NCI-H146 treated with DMSO at 0.1 percent for 48 hours (cell line): ENCODE measurements around the gene ACBD6.
A peak's percentile ranks its signal among the peaks of the same experiment; 100 is the strongest.
"Not testable (repeated sequence)": the region's sequence is repeated elsewhere in the genome, so short reads cannot be mapped to it uniquely, and the experiment has no call there.

Source experiments
- DNase-seq: peaks from one replicate; lab custom pipeline; 2025; ENCODE audit not compliant: unreplicated experiment; lab: John Stamatoyannopoulos, UW

ACBD6 gene

GRCh38 chr1:180502361-180503279 lies at the start of gene ACBD6:
Gene ACBD6 (minus strand): TSS chr1:180502577. CDS start chr1:180502266, 311 bp downstream.
- peak; percentile 82 for DNase-seq

GRCh38 chr1:180551997-180552396 lies 49.6 kb upstream of the ACBD6 start:
- DNase-seq: no peak

- no peak for DNase-seq
Measured at GRCh38 chr1:180550241-180550640, 47.9 kb upstream of the ACBD6 start.

- DNase-seq: not testable (repeated sequence)
Measured at GRCh38 chr1:180549770-180550169, 47.4 kb upstream of the ACBD6 start.

GRCh38 chr1:180548686-180549317 lies 46.4 kb upstream of the ACBD6 start:
- DNase-seq: peak; percentile 50

GRCh38 chr1:180545991-180546390 lies 43.6 kb upstream of the ACBD6 start:
- DNase-seq: no peak

GRCh38 chr1:180544050-180544449 lies 41.7 kb upstream of the ACBD6 start:
- DNase-seq: no peak

- no peak for DNase-seq
Measured at GRCh38 chr1:180542838-180543145, 40.4 kb upstream of the ACBD6 start.

GRCh38 chr1:180542113-180542837 lies 39.9 kb upstream of the ACBD6 start:
- no peak for DNase-seq

- DNase-seq: no peak
Measured at GRCh38 chr1:180540697-180541594, 38.6 kb upstream of the ACBD6 start.

- no peak for DNase-seq
Measured at GRCh38 chr1:180539136-180539535, 36.8 kb upstream of the ACBD6 start.

GRCh38 chr1:180536821-180537372 lies 34.5 kb upstream of the ACBD6 start:
- peak; percentile 8 for DNase-seq

GRCh38 chr1:180535418-180535999 lies 33.1 kb upstream of the ACBD6 start:
- DNase-seq: no peak

- DNase-seq: no peak
Measured at GRCh38 chr1:180534214-180534613, 31.8 kb upstream of the ACBD6 start.

GRCh38 chr1:180533266-180533987 lies 31.1 kb upstream of the ACBD6 start:
- DNase-seq: peak; percentile 78

- DNase-seq: no peak
Measured at GRCh38 chr1:180532854-180533253, 30.5 kb upstream of the ACBD6 start.

GRCh38 chr1:180530501-180530900 lies 28.1 kb upstream of the ACBD6 start:
- no peak for DNase-seq

- DNase-seq: no peak
Measured at GRCh38 chr1:180528868-180529470, 26.6 kb upstream of the ACBD6 start.

- no peak for DNase-seq
Measured at GRCh38 chr1:180527101-180527669, 24.8 kb upstream of the ACBD6 start.
